Right lobe of liver (tissue), 6 donors: Measurements from ENCODE around the gene KIF1A. TPM values are rescaled to one million over a fixed set of nuclear protein-coding genes. Genes with fewer than 3 reads are reported as not detected.

Experiments used
- ATAC-seq, 4 donors: fragments of 200-7000 bp; cut with Tn5 transposase; one replicate each; pipeline ENCODE4 v1.9.1; 2020; ENCODE audit warnings: mild to moderate bottlenecking in 4 of 4, moderate library complexity in 4 of 4
- DNase-seq, 3 donors: peaks; one replicate each; pipeline ENCODE4 v3.0.0-alpha.2; 2020
- H3K27ac ChIP-seq, 3 donors: fragments of 200-600 bp; one replicate each; pipeline ENCODE4 v1.8.0; 2022
- H3K27me3 ChIP-seq, 2 donors: fragments of 200-600 bp; one replicate each; pipeline ENCODE4 v1.8.0; 2022
- H3K36me3 ChIP-seq, 4 donors: fragments of 200-600 bp; sonication (generic) in 1 of 4; one replicate each; pipeline versions ENCODE4 v1.5.1 to v1.8.0; 2017 to 2022; ENCODE audit warnings: control low read depth in 1 of 4
- H3K4me1 ChIP-seq, 4 donors: fragments of 200-600 bp; sonication (generic) in 1 of 4; one replicate each; pipeline versions ENCODE4 v1.5.1 to v1.8.0; 2017 to 2022; ENCODE audit warnings: control low read depth in 1 of 4
- H3K4me3 ChIP-seq, 3 donors: fragments of 200-600 bp; one replicate each; pipeline ENCODE4 v1.8.0; 2022
- H3K9me3 ChIP-seq, 4 donors: fragments of 200-600 bp; sonication (generic) in 1 of 4; one replicate each; pipeline versions ENCODE4 v1.5.1 to v1.8.0; 2017 to 2022; ENCODE audit warnings: control low read depth in 1 of 4
- POLR2A ChIP-seq: fragments of 450-650 bp; IDR thresholded peaks from one replicate; pipeline ENCODE4 v1.6.1; 2017; ENCODE audit warnings: antibody characterized with exemption, mild to moderate bottlenecking
- WGBS: methylation state at CpG from one replicate; pipeline ENCODE4 v1.1.6; 2018; ENCODE audit warnings: low coverage, low lambda C conversion rate; ENCODE audit not compliant: insufficient coverage; ENCODE audit errors: missing lambda C conversion rate; 5-methylcytosine and 5-hydroxymethylcytosine counted together
- intact Hi-C, 2 donors: fragments of 100-400 bp; cut with DNase I; formaldehyde crosslinking; loops; one replicate each; pipeline versions ENCODE4 v1.11.2 to v1.14.1; 2022
- total RNA-seq, 6 experiments: library from RNA; depleted of rRNA in 2 of 6; stranded (reverse); fragments of >200 nt in 2 of 6; fragmentation: NEBNext Ultra II Directional in 3 of 6; extraction: Animal tissue kit (Norgen Biotek cat#: 25700) in 3 of 6; gene quantifications; one replicate each; pipeline versions ENCODE4 v1.1.0 to v1.2.4, GENCODE V29; 2016 to 2023
- TF ChIP-seq, protein P1 (sequence below), 4 donors: fragments of 200-600 bp in 3 of 4; fragments of 450-650 bp in 1 of 4; IDR thresholded peaks; one replicate each; pipeline versions ENCODE4 v1.5.1 to v1.8.0; 2016 to 2022; ENCODE audit warnings: antibody characterized with exemption in 4 of 4, mild to moderate bottlenecking in 2 of 4
- donor health status: DM: no; HTN: yes; CAD: no.
- donor health status: DM: no; HTN: no; CAD: no.
- donor health status: DM: no; HTN: no; CAD: no.
- donor health status: DM: no; HTN: yes; CAD: no.
- donor health status: DM: no; HTN: yes; CAD: no.

KIF1A gene
- total RNA-seq, 6 experiments from 2014 or later, result 0.31 to 0.87 (median 0.56) TPM

DNA sequence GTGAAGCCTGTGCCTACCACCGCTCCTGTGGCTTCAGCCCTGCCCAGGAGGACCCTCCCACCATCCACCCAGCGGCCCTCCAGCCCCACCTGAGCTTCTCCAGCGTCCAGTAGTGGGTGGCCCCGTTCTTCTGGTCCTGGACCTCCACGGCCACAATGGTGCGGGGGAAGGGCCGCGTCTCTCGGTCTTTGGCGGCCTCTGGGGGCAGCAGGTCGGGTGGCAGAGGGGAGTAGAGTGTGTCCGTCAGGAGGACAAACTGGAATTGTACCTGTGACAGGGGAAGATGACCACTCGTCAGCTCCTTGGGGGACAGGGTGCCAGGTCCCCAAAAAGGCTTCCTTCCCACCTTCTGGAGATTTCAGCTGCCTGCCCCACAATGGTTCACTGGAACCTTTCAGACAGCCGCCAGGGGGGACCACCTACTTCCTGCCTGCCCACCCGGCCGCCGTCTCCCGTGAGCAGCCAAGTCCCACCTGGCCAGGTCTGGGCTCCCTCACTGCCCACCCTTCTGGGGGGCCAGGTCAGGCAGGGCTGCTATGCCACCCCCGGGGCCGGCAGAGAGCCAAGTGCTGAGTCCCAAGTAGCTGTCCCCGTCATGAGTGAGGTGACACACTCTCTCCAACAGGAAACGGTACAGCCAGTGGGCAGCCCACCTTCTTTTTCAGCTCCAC lies 59.3 kb downstream of the KIF1A start:
- Histone ChIP-seq H3K27ac (no peak overlapping the region), H3K4me3 (no peak overlapping the region), H3K27me3 (no peaks in the 10 kb centered on the region), H3K4me1 (no peaks in the 10 kb centered on the region), H3K36me3 (no peaks in the 10 kb centered on the region), H3K9me3 (no peaks in the 10 kb centered on the region)
- WGBS, result 64% methylated on average over 6 of the region's 22 CpGs
- TF ChIP-seq, protein P1, sequence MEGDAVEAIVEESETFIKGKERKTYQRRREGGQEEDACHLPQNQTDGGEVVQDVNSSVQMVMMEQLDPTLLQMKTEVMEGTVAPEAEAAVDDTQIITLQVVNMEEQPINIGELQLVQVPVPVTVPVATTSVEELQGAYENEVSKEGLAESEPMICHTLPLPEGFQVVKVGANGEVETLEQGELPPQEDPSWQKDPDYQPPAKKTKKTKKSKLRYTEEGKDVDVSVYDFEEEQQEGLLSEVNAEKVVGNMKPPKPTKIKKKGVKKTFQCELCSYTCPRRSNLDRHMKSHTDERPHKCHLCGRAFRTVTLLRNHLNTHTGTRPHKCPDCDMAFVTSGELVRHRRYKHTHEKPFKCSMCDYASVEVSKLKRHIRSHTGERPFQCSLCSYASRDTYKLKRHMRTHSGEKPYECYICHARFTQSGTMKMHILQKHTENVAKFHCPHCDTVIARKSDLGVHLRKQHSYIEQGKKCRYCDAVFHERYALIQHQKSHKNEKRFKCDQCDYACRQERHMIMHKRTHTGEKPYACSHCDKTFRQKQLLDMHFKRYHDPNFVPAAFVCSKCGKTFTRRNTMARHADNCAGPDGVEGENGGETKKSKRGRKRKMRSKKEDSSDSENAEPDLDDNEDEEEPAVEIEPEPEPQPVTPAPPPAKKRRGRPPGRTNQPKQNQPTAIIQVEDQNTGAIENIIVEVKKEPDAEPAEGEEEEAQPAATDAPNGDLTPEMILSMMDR (IDR thresholded peaks at IDR 0.05), result no peak
- no peak for TF ChIP-seq POLR2A
- ATAC-seq, result no peak
- DNase-seq, result no peak
- intact Hi-C loops, result no loop called here

DNA sequence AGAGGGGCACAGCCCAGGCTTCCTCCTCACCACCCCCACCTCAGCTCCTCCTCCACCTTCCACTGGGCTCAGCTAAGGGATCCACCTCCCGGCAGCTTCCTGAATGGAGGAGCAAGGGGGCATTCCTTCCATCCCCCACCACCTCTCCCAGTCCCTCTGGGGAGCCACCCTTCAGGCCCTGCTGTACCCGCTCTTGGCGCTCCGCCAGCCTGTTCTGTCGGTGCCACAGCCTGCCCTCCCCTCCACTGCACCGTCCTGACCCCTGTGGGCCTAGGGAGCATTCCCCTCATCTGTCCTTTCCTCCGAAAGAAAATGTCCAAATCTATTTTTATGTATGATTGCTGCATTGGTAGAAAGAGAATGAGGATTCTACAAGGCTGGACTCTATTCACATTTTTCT lies 59.9 kb downstream of the KIF1A start:
- intact Hi-C loops, result no loop called here
- no peaks in the 10 kb centered on the region for H3K27me3 ChIP-seq
- H3K36me3 ChIP-seq, result no peaks in the 10 kb centered on the region
- DNase-seq (no peak), ATAC-seq (no peak)
- WGBS, result 67% methylated on average over 6 of the region's 7 CpGs
- no peaks in the 10 kb centered on the region for H3K9me3 ChIP-seq
- H3K4me3 ChIP-seq, result no peak overlapping the region
- no peak for TF ChIP-seq POLR2A
- TF ChIP-seq, protein P1 (IDR thresholded peaks at IDR 0.05), result no peak
- H3K27ac ChIP-seq, result no peak overlapping the region
- H3K4me1 ChIP-seq, result no peaks in the 10 kb centered on the region

DNA sequence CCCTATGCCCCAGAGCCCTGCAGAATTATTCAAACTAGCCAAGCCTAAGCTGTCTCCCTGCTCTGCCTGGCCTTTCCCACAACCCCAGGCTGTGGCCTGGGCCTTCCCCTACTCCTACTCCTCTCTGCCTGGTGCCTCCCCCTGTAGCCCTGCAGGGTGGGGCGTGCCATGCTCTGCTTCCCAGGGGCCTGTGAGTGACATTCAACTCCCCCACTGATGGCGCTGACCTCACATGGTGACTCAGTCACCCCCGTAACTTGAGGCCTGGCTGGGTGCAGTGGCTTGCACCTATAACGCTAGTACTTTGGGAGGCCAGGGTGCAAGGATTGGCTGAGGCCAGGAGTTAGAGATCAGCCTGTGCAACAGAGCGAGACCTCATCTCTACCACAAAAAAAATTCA lies 60.6 kb downstream of the KIF1A start:
- intact Hi-C loops, result no loop called here
- WGBS, result 90% methylated on average over 2 of the region's 5 CpGs

DNA sequence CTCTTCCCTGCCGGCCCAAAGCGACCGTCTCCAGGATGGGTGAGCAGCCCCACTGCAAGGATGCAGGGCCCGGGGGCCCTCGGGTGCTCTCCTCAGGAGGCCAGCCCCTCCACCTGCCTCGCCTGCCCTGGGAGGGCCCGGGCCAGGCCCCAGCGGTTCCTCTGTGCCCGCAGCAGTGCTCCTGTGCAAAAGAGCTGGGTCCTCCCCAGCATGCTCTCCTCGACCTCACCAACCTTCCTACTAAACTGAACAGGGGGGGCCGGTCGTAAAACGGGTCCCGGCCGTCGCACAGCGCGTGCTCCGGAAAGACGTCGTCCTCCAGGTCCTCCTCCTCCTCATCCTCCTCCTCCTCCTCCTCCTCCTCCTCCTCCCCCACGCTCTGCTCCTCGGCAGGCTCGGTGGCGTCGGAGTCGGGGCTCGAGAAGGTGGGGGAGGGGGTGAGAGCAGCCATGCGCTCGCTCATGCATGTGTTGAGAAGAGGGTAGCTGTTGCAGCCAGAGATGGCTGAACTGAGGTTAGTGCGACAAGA lies 62.9 kb downstream of the KIF1A start:
- Histone ChIP-seq H3K27ac (no peak overlapping the region), H3K27me3 (no peaks in the 10 kb centered on the region), H3K4me1 (no peaks in the 10 kb centered on the region), H3K4me3 (no peak overlapping the region), H3K36me3 (no peaks in the 10 kb centered on the region), H3K9me3 (no peaks in the 10 kb centered on the region)
- no peak for TF ChIP-seq POLR2A
- TF ChIP-seq, protein P1 (IDR thresholded peaks at IDR 0.05), result no peak
- WGBS, result 60% methylated on average over 11 of the region's 31 CpGs
- DNase-seq, result no peak
- ATAC-seq, result no peak
- intact Hi-C loops, result no loop called here

More for the DNA sequence above, 60.6 kb downstream of the KIF1A start:
- no peak overlapping the region for H3K27ac ChIP-seq
- no peak for DNase-seq
- no peaks in the 10 kb centered on the region for H3K27me3 ChIP-seq
- no peaks in the 10 kb centered on the region for H3K4me1 ChIP-seq
- TF ChIP-seq, protein P1 (IDR thresholded peaks at IDR 0.05), result no peak
- no peak for TF ChIP-seq POLR2A
- no peaks in the 10 kb centered on the region for H3K36me3 ChIP-seq
- H3K4me3 ChIP-seq, result no peak overlapping the region
- H3K9me3 ChIP-seq, result no peaks in the 10 kb centered on the region
- ATAC-seq, result no peak
